Measurements from ENCODE around the gene PMP22. TPM values are rescaled to one million over a fixed set of nuclear protein-coding genes. Genes with fewer than 3 reads are reported as not detected.

Gene PMP22
- total and polyA plus RNA-seq, 2 of the 13 experiments (the other 11 are each of a cell fraction or from before 2014, with no cell fraction given) = 5.7 to 6.2 TPM

DNA sequence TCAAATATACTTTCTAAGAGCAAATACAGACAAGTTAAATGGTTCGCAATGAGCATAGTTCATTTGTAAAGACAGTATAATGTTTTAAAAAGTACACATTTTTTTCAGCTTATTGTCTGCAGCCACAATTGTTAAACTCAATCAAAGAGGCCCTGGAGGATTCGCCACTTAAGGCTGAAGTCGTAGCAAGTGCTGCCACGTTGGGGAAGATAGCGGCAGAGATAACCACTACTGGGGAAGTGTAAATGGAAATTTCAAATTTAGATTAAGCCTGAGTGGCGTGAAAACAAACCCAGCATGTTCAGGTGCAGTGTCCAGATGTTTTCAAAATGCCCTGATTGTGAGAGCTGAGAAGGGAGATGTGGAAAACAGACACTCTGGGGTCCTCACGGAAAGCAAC lies 8.4 kb downstream of the PMP22 start (continued):
- TF ChIP-seq AHDC1 (CRISPR knock-in tag; IDR thresholded peaks at IDR 0.05; ENCODE audit: borderline replicate concordance) (no peak), ZBTB37 (CRISPR knock-in tag; IDR thresholded peaks at IDR 0.05) (no peak), KDM5A (IDR thresholded peaks at IDR 0.05; ENCODE audit: borderline replicate concordance, low read length) (no peak), RARA (CRISPR knock-in tag; IDR thresholded peaks at IDR 0.05) (no peak), ZFAT (CRISPR knock-in tag; conservative IDR thresholded peaks at IDR 0.05) (no peak), TP53 (CRISPR knock-in tag; conservative IDR thresholded peaks at IDR 0.05) (no peak), NCOA1 (CRISPR knock-in tag; IDR thresholded peaks at IDR 0.05) (no peak)
- TF ChIP-seq, protein P1, sequence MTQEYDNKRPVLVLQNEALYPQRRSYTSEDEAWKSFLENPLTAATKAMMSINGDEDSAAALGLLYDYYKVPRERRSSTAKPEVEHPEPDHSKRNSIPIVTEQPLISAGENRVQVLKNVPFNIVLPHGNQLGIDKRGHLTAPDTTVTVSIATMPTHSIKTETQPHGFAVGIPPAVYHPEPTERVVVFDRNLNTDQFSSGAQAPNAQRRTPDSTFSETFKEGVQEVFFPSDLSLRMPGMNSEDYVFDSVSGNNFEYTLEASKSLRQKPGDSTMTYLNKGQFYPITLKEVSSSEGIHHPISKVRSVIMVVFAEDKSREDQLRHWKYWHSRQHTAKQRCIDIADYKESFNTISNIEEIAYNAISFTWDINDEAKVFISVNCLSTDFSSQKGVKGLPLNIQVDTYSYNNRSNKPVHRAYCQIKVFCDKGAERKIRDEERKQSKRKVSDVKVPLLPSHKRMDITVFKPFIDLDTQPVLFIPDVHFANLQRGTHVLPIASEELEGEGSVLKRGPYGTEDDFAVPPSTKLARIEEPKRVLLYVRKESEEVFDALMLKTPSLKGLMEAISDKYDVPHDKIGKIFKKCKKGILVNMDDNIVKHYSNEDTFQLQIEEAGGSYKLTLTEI (CRISPR knock-in tag; conservative IDR thresholded peaks at IDR 0.05) = no peak

All from HepG2 (cell line).